Transverse colon (tissue), 4 donors: ENCODE data around the gene PTPRE. TPM values are rescaled to one million over a fixed set of nuclear protein-coding genes. Genes with fewer than 3 reads are reported as not detected.
A peak's percentile ranks its signal among the peaks of the same experiment; 100 is the strongest.

Experiments
- DNase-seq: peaks from one replicate; pipeline ENCODE4 v3.0.0-alpha.2; 2019
- H3K27ac ChIP-seq, 4 donors: fragments of 200-600 bp; sonication (generic); 2 replicates each; pipeline ENCODE4 v1.5.1; 2016 to 2018; ENCODE audit warnings: inconsistent platforms in 4 of 4
- H3K27me3 ChIP-seq: fragments of 200-600 bp; sonication (generic); 2 replicates; pipeline ENCODE4 v1.5.1; 2017; ENCODE audit warnings: inconsistent platforms
- H3K36me3 ChIP-seq, 4 donors: fragments of 200-600 bp; sonication (generic); 2 replicates each; pipeline ENCODE4 v1.5.1; 2017 to 2019; ENCODE audit warnings: inconsistent platforms in 4 of 4
- H3K4me1 ChIP-seq, 4 donors: fragments of 200-600 bp; sonication (generic); 2 replicates each; pipeline ENCODE4 v1.5.1; 2017 to 2020; ENCODE audit warnings: inconsistent platforms in 4 of 4
- H3K4me3 ChIP-seq, 4 donors: fragments of 200-600 bp; sonication (generic); 1 replicate in 1 of 4; 2 replicates in 3 of 4; pipeline versions ENCODE4 v1.5.1 to v1.6.1; 2017 to 2019; ENCODE audit warnings: inconsistent platforms in 4 of 4
- H3K9me3 ChIP-seq, 2 donors: fragments of 200-600 bp; sonication (generic); 2 replicates each; pipeline ENCODE4 v1.5.1; 2017 to 2019; ENCODE audit warnings: inconsistent platforms in 2 of 2
- CTCF ChIP-seq, 5 experiments: fragments of 200-600 bp in 3 of 5; fragments of 450-650 bp in 2 of 5; sonication (generic) in 3 of 5; IDR thresholded peaks; 1 replicate in 2 of 5; 2 replicates in 3 of 5; pipeline ENCODE4 v1.5.1; 2016 to 2017; ENCODE audit warnings: antibody characterized with exemption in 5 of 5, inconsistent platforms in 3 of 5, mild to moderate bottlenecking in 2 of 5, moderate library complexity in 1 of 5
- EP300 ChIP-seq: sonication (generic); formaldehyde crosslinking; IDR thresholded peaks from one replicate; pipeline ENCODE4 v1.6.1; 2017; ENCODE audit warnings: antibody characterized with exemption, low read depth
- POLR2A ChIP-seq: fragments of 450-650 bp; IDR thresholded peaks from one replicate; pipeline ENCODE4 v1.6.1; 2016; ENCODE audit warnings: antibody characterized with exemption, mild to moderate bottlenecking, moderate library complexity
- POLR2AphosphoS5 ChIP-seq, 3 donors: sonication (generic); formaldehyde crosslinking; IDR thresholded peaks; one replicate each; pipeline ENCODE4 v1.6.1; 2016; ENCODE audit warnings: antibody characterized with exemption in 3 of 3
- WGBS, 2 donors: methylation state at CpG; one replicate each; pipeline ENCODE4 v1.1.5; 2018; ENCODE audit warnings: low coverage in 1 of 2; 5-methylcytosine and 5-hydroxymethylcytosine counted together
- in situ Hi-C, 4 donors: fragments of 200-750 bp; cut with MboI; loops; one replicate each; pipeline versions ENCODE4 v1.15.0 to v1.15.1; 2017; ENCODE audit warnings: low sequenced_read_pairs in 3 of 4, low pct_ligation_motif_present in 1 of 4, low pct_unique_long_range_greater_than_20kb in 1 of 4
- intact Hi-C: fragments of 100-400 bp; cut with DNase I; formaldehyde crosslinking; loops from one replicate; pipeline ENCODE4 v1.15.1; 2023; ENCODE audit warnings: low total_unique reads
- total RNA-seq, 4 donors: library from RNA; depleted of rRNA; stranded (reverse); fragments of >200 nt; gene quantifications; one replicate each; pipeline ENCODE4 v1.1.0, GENCODE V29; 2016

PTPRE gene
- total RNA-seq, 4 donors from 2014 or later = 25.7 to 43.6 (median 26.7) TPM

GRCh38 chr10:127872871-127873600 is 33.9 kb upstream of the PTPRE start:
- Histone ChIP-seq H3K27me3 (no peaks in the 10 kb centered on the region), H3K36me3 (no peaks in the 10 kb centered on the region), H3K4me3 (no peak overlapping the region), H3K9me3 (peaks cover 0 to 5% of the 10 kb centered on the region in 2 donors), H3K27ac (no peak overlapping the region), H3K4me1 (peaks cover 0 to 19% (median 12%) of the 10 kb centered on the region in 4 donors)
- WGBS, 2 donors = 61% methylated on average over 12 of the region's 12 CpGs; no CpG with 5 or more reads in 1 of the 2 donors
- in situ Hi-C loops (no loop called here), intact Hi-C loops (no loop called here)
- DNase-seq = peak; percentile 83
- TF ChIP-seq EP300 (no peak), POLR2AphosphoS5 (IDR thresholded peaks at IDR 0.05) (peak in 2 of 3 donors; percentile 63 to 65), POLR2A (peak; percentile 16), CTCF (IDR thresholded peaks at IDR 0.05) (peak in 4 of 5 experiments; percentile 43 to 79 (median 60))

DNA sequence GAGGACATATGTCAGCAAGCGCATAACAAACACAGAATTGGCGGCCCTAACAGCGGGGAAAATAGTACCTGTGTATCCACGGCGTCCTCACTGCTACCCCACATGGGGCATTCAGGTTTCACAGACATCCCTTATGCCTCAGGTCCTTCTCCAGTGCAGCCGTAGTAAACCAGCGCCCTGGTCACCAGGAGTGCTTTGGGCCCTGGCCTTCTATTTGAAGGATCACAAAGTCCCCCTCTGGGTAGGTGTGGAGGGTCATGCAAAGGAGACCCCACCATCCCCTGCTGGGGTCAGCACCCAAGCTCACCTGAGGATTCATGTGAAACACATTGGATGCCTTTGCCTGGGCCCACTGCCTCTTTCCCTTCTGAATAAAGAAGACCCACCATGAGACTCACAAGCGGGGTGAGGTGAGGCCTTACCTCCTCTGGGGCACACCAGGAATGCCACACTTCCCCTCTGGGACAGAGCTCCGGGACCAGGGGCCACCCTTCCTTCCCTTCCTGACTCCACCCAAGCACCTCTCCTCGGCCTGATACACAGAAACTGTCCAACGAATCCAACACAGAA is 32.9 kb upstream of the PTPRE start:
- no peaks in the 10 kb centered on the region for H3K27me3 ChIP-seq
- H3K4me3 ChIP-seq = no peak overlapping the region
- no peak for DNase-seq
- H3K27ac ChIP-seq = no peak overlapping the region
- peaks cover 0 to 19% (median 12%) of the 10 kb centered on the region in 4 donors for H3K4me1 ChIP-seq
- H3K9me3 ChIP-seq = peaks cover 0 to 5% of the 10 kb centered on the region in 2 donors
- in situ Hi-C loops = no loop called here
- TF ChIP-seq EP300 = no peak
- TF ChIP-seq POLR2A = no peak
- TF ChIP-seq POLR2AphosphoS5 (IDR thresholded peaks at IDR 0.05) = no peak
- TF ChIP-seq CTCF (IDR thresholded peaks at IDR 0.05) = no peak
- intact Hi-C loops = no loop called here
- 65 to 84% methylated on average over 4 to 11 of the region's 11 CpGs for WGBS, 2 donors
- H3K36me3 ChIP-seq = no peaks in the 10 kb centered on the region

DNA sequence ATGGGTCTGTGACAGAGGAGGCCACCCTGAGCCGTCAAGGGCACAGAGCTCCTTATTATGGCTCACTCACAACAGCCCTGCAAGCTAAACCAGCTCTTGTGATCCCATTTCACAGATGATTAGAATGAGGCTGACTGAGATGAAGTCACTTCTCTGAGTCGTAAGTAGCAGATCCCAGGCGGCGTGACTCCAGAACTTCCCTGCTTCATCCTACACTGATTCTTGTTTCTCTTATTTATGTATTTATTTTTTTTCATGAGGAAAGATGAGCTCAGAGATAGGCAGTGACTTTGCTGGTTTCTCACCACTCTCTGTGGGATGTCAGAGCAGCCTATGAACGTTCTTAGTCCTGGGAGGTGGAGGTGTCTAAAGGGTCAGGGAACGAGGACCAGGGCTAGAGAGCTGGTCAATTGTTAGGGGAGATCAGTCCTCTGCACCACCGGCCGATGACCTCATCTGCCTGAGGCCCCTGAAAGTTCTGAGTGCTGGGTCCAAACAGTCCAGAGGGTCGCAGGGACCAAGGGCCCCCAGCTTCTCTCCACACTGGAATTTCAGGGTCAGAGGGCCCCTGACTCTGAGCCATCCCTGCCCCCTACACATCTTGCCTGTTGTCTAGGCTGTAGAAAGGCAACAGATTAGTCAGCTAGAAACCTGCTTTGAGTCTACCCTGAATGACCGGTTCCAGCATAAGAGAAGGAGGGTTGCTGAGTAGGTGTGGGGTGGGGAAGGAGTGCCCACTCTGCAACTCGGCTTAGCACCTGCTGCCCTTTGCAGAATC is 32.0 kb upstream of the PTPRE start:
- H3K36me3 ChIP-seq = no peaks in the 10 kb centered on the region
- no peak for TF ChIP-seq POLR2AphosphoS5 (IDR thresholded peaks at IDR 0.05)
- TF ChIP-seq POLR2A = no peak
- no peak for TF ChIP-seq CTCF (IDR thresholded peaks at IDR 0.05)
- no peak for TF ChIP-seq EP300
- no peaks in the 10 kb centered on the region for H3K9me3 ChIP-seq
- peaks cover 0 to 24% (median 13%) of the 10 kb centered on the region in 4 donors for H3K4me1 ChIP-seq
- no peak overlapping the region for H3K4me3 ChIP-seq
- DNase-seq = no peak
- in situ Hi-C loops = no loop called here
- intact Hi-C loops = no loop called here
- H3K27me3 ChIP-seq = no peaks in the 10 kb centered on the region
- no peak overlapping the region for H3K27ac ChIP-seq
- 79 to 83% methylated on average over 4 to 11 of the region's 11 CpGs for WGBS, 2 donors

GRCh38 chr10:127875449-127875765 is 31.5 kb upstream of the PTPRE start:
- intact Hi-C loops (no loop called here), in situ Hi-C loops (no loop called here)

More at GRCh38 chr10:127875449-127875765, 31.5 kb upstream of the PTPRE start:
- Histone ChIP-seq H3K36me3 (no peaks in the 10 kb centered on the region), H3K9me3 (no peaks in the 10 kb centered on the region), H3K4me1 (peaks cover 4 to 28% (median 16%) of the 10 kb centered on the region in 4 donors), H3K27me3 (no peaks in the 10 kb centered on the region), H3K27ac (no peak overlapping the region), H3K4me3 (no peak overlapping the region)
- TF ChIP-seq POLR2AphosphoS5 (IDR thresholded peaks at IDR 0.05) (no peak), EP300 (no peak), CTCF (IDR thresholded peaks at IDR 0.05) (no peak), POLR2A (no peak)
- 70 to 88% methylated on average over 2 to 6 of the region's 6 CpGs for WGBS, 2 donors
- no peak for DNase-seq
